ENCODE results near the gene TAS2R40.

Gene TAS2R40

GRCh38 chr7:143222782-143223181, 945 bp downstream of the TAS2R40 start:
- no peak for DNase-seq (ENCODE audit: low read depth in 2 of 2, low spot score in 1 of 2)

DNA sequence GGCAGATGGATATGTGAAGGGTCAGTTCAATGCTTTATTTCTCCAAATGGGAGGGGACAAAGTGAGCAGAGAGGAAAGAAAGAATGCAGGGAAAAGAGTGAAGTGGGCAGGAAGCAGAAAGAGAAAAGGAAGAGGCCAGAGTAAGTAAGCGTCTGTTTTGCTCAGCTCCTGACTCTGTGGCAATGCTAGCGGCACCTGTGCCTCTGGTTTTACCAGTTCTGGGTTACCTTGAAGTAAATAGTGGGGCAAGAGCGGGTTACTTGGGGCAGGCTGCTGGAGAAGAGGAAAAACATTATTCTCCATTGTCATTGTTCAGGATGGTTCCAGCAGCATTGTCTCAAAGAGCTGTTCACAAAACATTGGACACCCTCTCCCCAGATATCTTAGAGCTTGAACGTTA, 1.9 kb downstream of the TAS2R40 start:
- DNase-seq (ENCODE audit: low read depth in 2 of 2, low spot score in 1 of 2): no peak

GRCh38 chr7:143225047-143225446, 3.2 kb downstream of the TAS2R40 start:
- no peak for DNase-seq (ENCODE audit: low read depth in 2 of 2, low spot score in 1 of 2)

GRCh38 chr7:143227806-143228205, 6.0 kb downstream of the TAS2R40 start:
- no peak for DNase-seq (ENCODE audit: low read depth in 2 of 2, low spot score in 1 of 2)

GRCh38 chr7:143229054-143229790, 7.4 kb downstream of the TAS2R40 start:
- no peak for DNase-seq (ENCODE audit: low read depth in 2 of 2, low spot score in 1 of 2)

DNA sequence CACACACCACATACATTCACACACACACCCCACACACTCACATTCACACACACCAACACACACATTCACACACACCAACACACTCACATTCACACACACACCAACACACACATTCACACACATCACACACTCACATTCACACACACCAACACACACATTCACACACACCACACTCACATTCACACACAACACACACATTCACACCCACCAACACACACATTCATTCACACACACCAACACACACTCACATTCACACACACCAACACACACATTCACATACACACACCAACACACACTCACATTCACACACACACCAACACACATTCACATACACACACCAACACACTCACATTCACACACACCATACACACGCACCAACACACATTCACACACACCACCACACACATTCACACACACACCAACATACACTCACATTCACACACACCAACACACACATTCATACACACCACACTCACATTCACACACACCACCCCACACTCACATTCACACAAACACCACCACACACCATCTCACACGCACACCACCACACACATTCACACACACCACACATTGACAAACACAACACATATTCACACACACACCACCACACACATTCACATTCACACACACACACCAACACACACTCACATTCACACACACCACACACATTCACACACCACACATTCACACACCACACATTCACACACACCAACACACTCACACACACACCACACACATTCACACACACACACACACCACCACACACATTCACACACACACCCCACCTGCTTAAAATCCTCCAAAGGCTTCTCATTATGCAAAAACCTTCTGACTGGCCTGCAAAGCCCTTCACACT, 9.0 kb downstream of the TAS2R40 start:
- no peak for DNase-seq (ENCODE audit: low read depth in 2 of 2, low spot score in 1 of 2)

- DNase-seq (ENCODE audit: low read depth in 2 of 2, low spot score in 1 of 2): no peak
Observed at GRCh38 chr7:143233816-143234532, 12.1 kb downstream of the TAS2R40 start.

DNA sequence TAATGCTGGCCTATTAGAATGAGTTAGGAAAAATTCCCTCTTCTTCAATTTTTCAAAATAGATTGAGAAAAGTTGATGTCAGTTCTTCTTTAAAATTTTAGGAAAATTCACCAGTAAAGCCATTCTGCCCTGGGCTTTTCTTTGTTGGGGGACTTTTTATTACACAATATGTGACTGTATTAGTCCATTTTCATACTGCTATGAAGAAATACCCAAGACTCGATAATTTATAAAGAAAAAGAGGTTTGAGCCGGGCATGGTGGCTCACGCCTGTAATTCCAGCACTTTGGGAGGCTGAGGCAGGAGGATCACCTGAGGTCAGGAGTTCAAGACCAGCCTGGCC, 12.7 kb downstream of the TAS2R40 start:
- DNase-seq (ENCODE audit: low read depth in 2 of 2, low spot score in 1 of 2): no peak

DNA sequence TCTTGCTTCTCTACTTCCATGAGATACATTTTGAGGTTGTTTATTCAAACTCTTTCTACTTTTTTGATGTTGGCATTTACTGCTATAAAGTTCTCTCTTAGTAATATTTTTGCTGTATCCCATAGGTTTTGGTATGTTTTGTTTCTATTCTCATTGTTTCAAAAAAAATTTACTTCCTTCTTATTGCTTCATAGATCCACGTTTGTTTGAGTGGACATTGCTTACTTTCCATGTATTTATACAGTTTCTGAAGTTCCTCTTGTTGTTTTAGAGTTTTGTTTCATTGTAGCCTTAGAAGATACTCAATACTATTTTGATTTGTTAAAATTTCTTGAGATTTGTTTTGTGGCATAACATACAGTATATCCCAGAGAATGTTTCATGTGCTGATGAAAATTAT, 13.7 kb downstream of the TAS2R40 start:
- DNase-seq (ENCODE audit: low read depth in 2 of 2, low spot score in 1 of 2): no peak

DNA sequence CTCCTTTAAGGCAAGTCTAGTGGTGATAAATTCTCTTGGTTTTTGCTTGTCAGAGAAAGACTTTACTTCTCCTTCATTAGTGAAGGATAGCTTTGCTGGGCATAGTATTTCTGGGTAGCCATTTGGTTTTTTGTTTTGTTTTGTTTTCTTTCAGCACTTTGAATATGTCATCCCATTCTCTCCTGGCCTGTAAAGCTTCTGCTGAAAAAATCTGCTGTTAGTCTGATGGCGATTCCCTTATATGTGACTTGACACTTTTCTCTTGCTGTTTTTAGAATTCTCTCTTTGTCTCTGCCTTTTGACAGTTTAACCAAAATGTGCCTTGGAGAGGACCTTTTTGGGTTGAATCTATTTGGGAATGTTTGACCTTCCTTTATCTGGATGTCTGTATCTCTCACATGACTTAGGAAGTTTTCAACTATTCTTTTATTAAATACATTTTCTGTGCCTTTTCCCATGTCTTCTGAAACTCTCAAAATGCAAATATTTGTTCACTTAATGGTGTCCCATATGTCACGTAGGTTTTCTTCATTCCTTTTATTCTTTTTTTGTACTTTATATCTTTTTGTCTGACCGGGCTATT, 14.7 kb downstream of the TAS2R40 start:
- no peak for DNase-seq (ENCODE audit: low read depth in 2 of 2, low spot score in 1 of 2)

DNA sequence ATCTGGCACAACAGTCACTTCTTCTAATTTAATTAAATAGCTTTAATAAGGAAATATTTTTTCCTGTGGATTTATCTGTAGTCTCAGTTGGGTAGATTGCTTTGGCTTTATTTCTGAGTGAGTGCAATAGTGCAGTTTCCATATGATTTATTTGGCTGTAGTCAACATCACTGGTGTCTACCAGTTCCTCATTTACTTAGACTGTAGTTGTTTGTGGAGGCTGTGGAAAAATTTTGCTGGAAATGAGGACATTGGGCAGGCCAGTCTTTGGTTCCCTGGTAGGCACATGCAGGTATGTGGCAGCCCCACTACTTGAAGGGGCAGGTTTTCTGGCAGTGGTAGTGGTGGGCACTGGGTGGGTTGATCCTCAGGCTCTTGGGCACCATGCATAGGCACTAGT, 15.5 kb downstream of the TAS2R40 start:
- DNase-seq (ENCODE audit: low read depth in 2 of 2, low spot score in 1 of 2): no peak

GRCh38 chr7:143238289-143238980, 16.6 kb downstream of the TAS2R40 start:
- DNase-seq (ENCODE audit: low read depth in 2 of 2, low spot score in 1 of 2): no peak

- no peak for DNase-seq (ENCODE audit: low read depth in 2 of 2, low spot score in 1 of 2)
Observed at GRCh38 chr7:143239813-143240212, 18.0 kb downstream of the TAS2R40 start.

- peak; percentile 39 to 48 for DNase-seq (ENCODE audit: low read depth in 2 of 2, low spot score in 1 of 2)
Observed at GRCh38 chr7:143240291-143241168, 18.7 kb downstream of the TAS2R40 start.

- no peak for DNase-seq (ENCODE audit: low read depth in 2 of 2, low spot score in 1 of 2)
Observed at GRCh38 chr7:143242306-143242705, 20.5 kb downstream of the TAS2R40 start.

DNA sequence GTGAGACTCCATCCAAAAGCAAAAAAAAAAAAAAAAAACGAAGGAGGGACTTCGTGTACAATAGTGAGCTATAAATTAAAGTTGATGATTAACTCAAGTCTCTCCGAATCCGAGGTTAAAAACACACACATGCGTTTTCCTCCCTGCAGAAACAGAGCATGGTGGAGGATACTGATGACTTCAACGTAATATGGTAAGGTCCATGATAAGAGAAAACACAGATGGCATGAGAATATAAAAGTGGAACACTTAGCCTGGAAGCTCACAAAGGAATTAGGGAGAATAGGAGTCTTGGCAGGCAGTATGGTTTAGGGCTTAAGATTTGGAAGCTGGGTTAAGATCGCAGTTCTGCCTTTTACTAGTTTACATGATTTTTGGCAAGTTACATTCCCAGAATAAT, 21.3 kb downstream of the TAS2R40 start:
- no peak for DNase-seq (ENCODE audit: low read depth in 2 of 2, low spot score in 1 of 2)

DNA sequence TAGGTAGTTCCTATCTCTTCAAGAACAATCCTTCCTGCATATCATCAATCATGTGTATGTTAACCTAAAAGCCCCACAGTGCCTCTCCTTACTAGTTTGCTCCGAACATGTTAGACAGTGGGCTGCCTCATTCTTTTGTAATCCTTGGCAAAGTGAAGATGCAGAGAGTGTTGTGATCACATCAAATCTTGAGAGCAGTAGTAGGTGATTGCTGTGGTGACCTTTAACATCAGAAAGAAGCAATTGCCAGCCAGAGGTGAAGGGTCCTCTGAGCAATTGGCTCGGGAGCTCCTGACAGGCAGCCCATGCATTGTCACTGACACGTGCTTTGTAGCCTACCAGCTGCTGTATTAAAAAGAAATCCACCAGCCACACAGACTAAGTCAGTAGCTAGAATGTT, 21.8 kb downstream of the TAS2R40 start:
- no peak for DNase-seq (ENCODE audit: low read depth in 2 of 2, low spot score in 1 of 2)

DNA sequence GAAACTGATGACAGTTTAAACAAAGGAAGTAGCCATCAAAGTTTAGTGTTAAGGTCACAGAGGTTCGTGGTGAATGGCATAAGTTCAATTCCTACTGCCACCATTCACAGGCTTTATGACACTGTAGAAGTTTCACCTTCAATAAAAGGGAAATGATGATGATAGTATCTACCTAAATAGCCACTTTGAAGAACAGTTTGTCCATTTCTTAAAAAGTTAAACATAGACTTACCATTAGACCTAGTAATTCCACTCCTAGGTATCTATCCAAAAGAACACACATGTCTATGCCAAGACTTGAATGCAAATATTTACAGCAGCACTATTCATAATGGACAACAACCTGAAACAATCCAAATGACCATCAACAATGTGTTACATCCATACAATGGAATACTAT, 22.5 kb downstream of the TAS2R40 start:
- no peak for DNase-seq (ENCODE audit: low read depth in 2 of 2, low spot score in 1 of 2)

DNA sequence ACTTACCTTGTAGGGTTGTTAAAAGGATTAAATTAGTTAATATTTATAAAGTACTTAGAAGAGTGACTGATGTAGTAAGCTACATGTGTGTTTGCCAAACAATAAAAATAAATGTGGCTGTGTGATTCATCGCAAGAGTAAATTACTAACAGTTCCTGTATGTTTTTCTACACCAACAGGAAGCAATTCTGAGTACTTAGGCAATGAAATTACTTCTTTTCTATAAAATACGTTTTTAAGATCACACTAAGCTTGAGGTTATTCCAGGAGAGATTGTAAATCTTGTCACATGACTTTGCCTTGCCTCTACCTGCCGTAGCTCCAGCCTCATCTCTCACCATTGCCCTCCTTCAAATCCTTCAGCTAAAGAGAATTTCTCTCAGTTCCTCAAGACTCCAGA, 23.3 kb downstream of the TAS2R40 start:
- no peak for DNase-seq (ENCODE audit: low read depth in 2 of 2, low spot score in 1 of 2)

GRCh38 chr7:143247372-143247771, 25.5 kb downstream of the TAS2R40 start:
- DNase-seq (ENCODE audit: low read depth in 2 of 2, low spot score in 1 of 2): no peak

All from stimulated activated CD8-positive, alpha-beta memory T cell treated with anti-CD3 and anti-CD28 coated beads, Interleukin-4, amount 100 ng/mL, for 4 hours (primary cell).